K562 (cell line): Measurements from ENCODE around the gene BHLHE23. TPM values are rescaled to one million over a fixed set of nuclear protein-coding genes. Genes with fewer than 3 reads are reported as not detected.

ENCODE experiments used
- ATAC-seq: fragments of 200-7000 bp; cut with Tn5 transposase; 3 replicates; pipeline ENCODE4 v1.9.1; 2020; ENCODE audit warnings: moderate library complexity
- BruUV-seq: library from RNA; stranded (reverse); fragments of 400-500 nt; replicated peaks from 2 replicates; lab custom pipeline; 2021; lab: Mats Ljungman, UMichigan
- CTCF ChIA-PET: fragments of 300-600 bp; formaldehyde crosslinking; extraction: SDS; loops from one replicate; lab custom pipeline; 2021; ENCODE audit warnings: low intra/inter-chr PET ratio; lab: Yijun Ruan, JAX
- POLR2A ChIA-PET: fragments of 300-600, 350-650 bp; sonication (Branson Sonifier 250); formaldehyde crosslinking; extraction: SDS; loops from one replicate; lab custom pipeline; 2021; ENCODE audit warnings: antibody characterized with exemption, inconsistent platforms; lab: Yijun Ruan, JAX
- DNase-seq, 4 experiments: peaks; one replicate each; pipeline versions ENCODE4 v3.0.0 to v3.0.0-alpha.2; 2011 to 2018; ENCODE audit warnings: low spot score in 3 of 4, mixed read lengths in 3 of 4; ENCODE audit errors: extremely low read depth in 1 of 4
- FAIRE-seq: peaks from 2 replicates; lab custom pipeline; 2011; peaks lifted over from hg19 to GRCh38; lab: Jason Lieb, UNC
- H2AFZ ChIP-seq: 2 replicates; pipeline ENCODE4 v1.6.0; 2011; ENCODE audit warnings: low read depth, low read length, control low read depth, inconsistent platforms
- H3K27ac ChIP-seq: fragments of 200-600 bp; 3 replicates; pipeline ENCODE4 v1.8.0; 2011; ENCODE audit warnings: low read depth, mild to moderate bottlenecking, control low read depth, inconsistent platforms, low read length, moderate library complexity, mixed read lengths; ENCODE audit errors: extremely low read depth
- H3K27me3 ChIP-seq, 2 experiments: fragments of 300-600 bp in 1 of 2; 2 replicates in 1 of 2; 3 replicates in 1 of 2; pipeline versions ENCODE4 v1.6.0 to v1.8.0; 2011; ENCODE audit warnings: inconsistent platforms in 2 of 2, low read length in 2 of 2, mild to moderate bottlenecking in 1 of 2, mixed read lengths in 1 of 2, moderate library complexity in 1 of 2; ENCODE audit not compliant: control insufficient read depth in 2 of 2, insufficient read depth in 2 of 2
- H3K36me3 ChIP-seq: fragments of 300-600 bp; 3 replicates; pipeline ENCODE4 v1.8.0; 2011; ENCODE audit warnings: mild to moderate bottlenecking, low read length, inconsistent platforms; ENCODE audit not compliant: control insufficient read depth, insufficient read depth
- H3K4me1 ChIP-seq, 2 experiments: fragments of 200-600 bp in 1 of 2; replicated peaks in 1 of 2; 2 replicates in 1 of 2; 3 replicates in 1 of 2; pipeline versions ENCODE4 v1.5.1 to v1.8.0; 2011; ENCODE audit warnings: inconsistent platforms in 2 of 2, low read length in 2 of 2, mild to moderate bottlenecking in 1 of 2, mixed read lengths in 1 of 2, moderate library complexity in 1 of 2; ENCODE audit not compliant: control insufficient read depth in 2 of 2, insufficient read depth in 2 of 2
- H3K4me2 ChIP-seq: 2 replicates; pipeline ENCODE4 v1.6.1; 2011; ENCODE audit warnings: low read length, control low read depth, inconsistent platforms, mixed read lengths; ENCODE audit not compliant: insufficient read depth
- H3K4me3 ChIP-seq: fragments of 200-600 bp; sonication (generic), shearing (Covaris generic); 2 replicates; pipeline ENCODE4 v1.5.1; 2016; ENCODE audit warnings: control low read depth, inconsistent platforms
- H3K79me2 ChIP-seq: fragments of 200-600 bp; 3 replicates; pipeline ENCODE4 v1.8.0; 2011; ENCODE audit warnings: low read length, inconsistent platforms; ENCODE audit not compliant: control insufficient read depth, insufficient read depth
- H3K9ac ChIP-seq, 2 experiments: 2 replicates each; pipeline versions ENCODE4 v1.6.0 to v1.6.1; 2011; ENCODE audit warnings: low read depth in 2 of 2, low read length in 2 of 2, control low read depth in 1 of 2, inconsistent platforms in 1 of 2, mild to moderate bottlenecking in 1 of 2, mixed read lengths in 1 of 2; ENCODE audit not compliant: insufficient read depth in 1 of 2
- H3K9me1 ChIP-seq: one replicate; pipeline ENCODE4 v1.6.0; 2011; ENCODE audit warnings: inconsistent platforms, mild to moderate bottlenecking, low read length, moderate library complexity; ENCODE audit not compliant: control insufficient read depth, insufficient read depth
- H3K9me3 ChIP-seq: replicated peaks from 2 replicates; pipeline ENCODE4 v1.5.1; 2011; ENCODE audit warnings: low read depth, low read length, inconsistent platforms; ENCODE audit not compliant: control insufficient read depth, insufficient read depth
- H4K20me1 ChIP-seq: replicated peaks from 2 replicates; pipeline ENCODE4 v1.6.1; 2011; ENCODE audit warnings: low read length, inconsistent platforms, mixed read lengths; ENCODE audit not compliant: control insufficient read depth, insufficient read depth
- BRF1 ChIP-seq: IDR thresholded peaks from 3 replicates; pipeline ENCODE4 v1.6.1; 2011; ENCODE audit warnings: borderline replicate concordance, mild to moderate bottlenecking; ENCODE audit not compliant: insufficient read length; ENCODE audit errors: extremely low read depth
- CC2D1A ChIP-seq: fragments of 450-650 bp; IDR thresholded peaks from 2 replicates; pipeline ENCODE4 v1.6.1; 2017; ENCODE audit warnings: mild to moderate bottlenecking
- FOXK1 ChIP-seq: sonication (generic); formaldehyde crosslinking; IDR thresholded peaks from 2 replicates; pipeline ENCODE4 v1.8.0; 2022; ENCODE audit warnings: missing genetic modification reagents, mild to moderate bottlenecking, borderline replicate concordance
- KDM2B ChIP-seq: fragments of 250-450 bp; sonication (Bioruptor Pico); IDR thresholded peaks from 2 replicates; pipeline ENCODE4 v1.8.0; 2021; ENCODE audit warnings: mild to moderate bottlenecking, moderate library complexity
- NR2C1 ChIP-seq, 2 experiments: fragments of 450-650 bp; IDR thresholded peaks; 2 replicates each; pipeline ENCODE4 v1.6.1; 2017; ENCODE audit warnings: mild to moderate bottlenecking in 2 of 2, antibody characterized with exemption in 1 of 2, inconsistent platforms in 1 of 2, missing compliant biosample characterization in 1 of 2, missing genetic modification characterization in 1 of 2
- NR2C2 ChIP-seq, 2 experiments: fragments of 200-800 bp in 1 of 2; sonication (Bioruptor generic) in 1 of 2; sonication (generic) in 1 of 2; formaldehyde crosslinking in 1 of 2; IDR thresholded peaks; 2 replicates each; pipeline versions ENCODE4 v1.6.1 to v1.8.0; 2016 to 2022; ENCODE audit warnings: mild to moderate bottlenecking in 1 of 2, missing compliant biosample characterization in 1 of 2, missing genetic modification characterization in 1 of 2, missing genetic modification reagents in 1 of 2
- STAG1 ChIP-seq: sonication (generic); formaldehyde crosslinking; IDR thresholded peaks from 2 replicates; pipeline ENCODE4 v1.5.0; 2020; ENCODE audit warnings: missing genetic modification reagents, borderline replicate concordance
- ZNF184 ChIP-seq: sonication (generic); formaldehyde crosslinking; IDR thresholded peaks from 2 replicates; pipeline ENCODE4 v1.5.0; 2020; ENCODE audit warnings: missing genetic modification reagents
- ZNF224 ChIP-seq: sonication (generic); formaldehyde crosslinking; IDR thresholded peaks from 2 replicates; pipeline ENCODE4 v1.8.0; 2022; ENCODE audit warnings: mild to moderate bottlenecking, missing genetic modification reagents
- ZNF586 ChIP-seq: fragments of 450-650 bp; formaldehyde crosslinking; conservative IDR thresholded peaks from 2 replicates; pipeline ENCODE4 v1.4.0; 2020; ENCODE audit warnings: mild to moderate bottlenecking, moderate library complexity
- ZNF644 ChIP-seq: fragments of 200-800 bp; sonication (Bioruptor generic); IDR thresholded peaks from 2 replicates; pipeline ENCODE4 v1.6.1; 2016; ENCODE audit warnings: low read depth, missing genetic modification characterization, missing compliant biosample characterization
- WGBS: fragments of 100-300 bp; shearing (Covaris generic); methylation state at CpG from one replicate; pipeline ENCODE4 v1.1.6; 2016; ENCODE audit warnings: low coverage, mixed read lengths; ENCODE audit not compliant: insufficient coverage; ENCODE audit errors: missing lambda C conversion rate; 5-methylcytosine and 5-hydroxymethylcytosine counted together
- in situ Hi-C: fragments of 300-500 bp; cut with MboI; formaldehyde crosslinking; loops from 4 replicates; pipeline ENCODE4 v1.15.0; 2018; ENCODE audit warnings: inconsistent platforms, mixed read lengths
- intact Hi-C: fragments of 100-400 bp; cut with micrococcal nuclease; formaldehyde crosslinking; loops from 2 replicates; pipeline ENCODE4 v1.14.2; 2022
- polyA plus RNA-seq, 8 experiments: library from polyadenylated mRNA; depleted of rRNA in 4 of 8; stranded (reverse) in 5 of 8; unstranded in 3 of 8; fragments of >200 nt; fragmentation: Nextera tagmentation in 2 of 8; fragmentation: Illumina TruSeq in 1 of 8; extraction: Ambion mirVana in 2 of 8; extraction: Trizol in 1 of 8; gene quantifications; 2 replicates each; pipeline versions ENCODE4 v1.2.1 to v1.2.3, GENCODE V29; 2011 to 2014; ENCODE audit warnings: inconsistent platforms in 1 of 8, missing spikeins in 1 of 8
- total RNA-seq, 7 experiments: library from RNA; depleted of rRNA in 6 of 7; stranded (reverse); fragments of >200 nt in 6 of 7; fragmentation: Illumina TruSeq in 2 of 7; extraction: Trizol in 2 of 7; gene quantifications; 2 replicates each; pipeline versions ENCODE4 v1.2.1 to v1.2.3, GENCODE V29; 2011 to 2021; ENCODE audit warnings: low replicate concordance in 1 of 7

BHLHE23 gene
- total and polyA plus RNA-seq, 9 of the 15 experiments (the other 6 are each of a cell fraction or from before 2014, with no cell fraction given) = not detected

DNA sequence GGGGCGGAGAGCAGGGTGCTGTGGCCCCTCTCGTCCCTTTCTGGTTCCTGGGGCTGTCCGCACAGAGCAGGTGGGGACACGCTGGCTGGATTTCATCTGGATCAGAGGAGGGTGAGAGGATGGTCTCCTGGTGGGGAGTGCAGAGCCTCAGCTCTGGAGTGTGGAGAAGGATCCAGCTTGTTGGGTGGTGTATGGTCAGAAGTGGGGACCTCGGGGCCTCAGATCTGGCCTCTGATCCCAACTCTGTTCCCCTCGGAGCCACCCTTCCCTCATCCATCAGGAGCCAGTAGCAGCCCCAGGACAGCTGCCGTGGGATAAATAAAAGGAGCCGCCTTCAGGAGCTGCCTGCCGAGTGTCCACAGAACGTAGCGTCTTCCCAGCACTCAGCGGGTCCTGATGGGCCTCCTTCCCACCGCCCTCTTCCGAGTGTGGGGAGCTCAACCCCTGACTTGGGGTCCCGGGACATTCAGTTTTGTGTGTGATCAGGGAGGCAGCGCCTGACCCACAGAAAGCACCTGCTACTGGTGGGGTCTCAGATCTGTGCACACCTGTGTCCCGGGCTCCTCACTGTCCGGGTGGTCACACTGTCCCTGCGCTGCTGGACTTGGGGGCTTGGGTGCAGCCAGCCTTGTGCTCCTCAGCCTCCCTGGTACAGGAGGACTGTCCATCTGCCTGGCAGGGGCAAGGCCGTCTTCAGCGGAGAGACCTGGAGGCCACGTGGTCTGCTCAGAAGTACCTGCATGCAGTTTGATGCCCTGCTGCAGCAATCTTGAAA is 25.4 kb upstream of the BHLHE23 start:
- intact Hi-C loops = no loop called here
- ChIA-PET POLR2A (interaction anchor here (0.7 kb wide), 1 partner anchor 259 kb away, joined by 3 read pairs; no protein-coding TSS in a partner anchor), CTCF (no interaction called here)
- H3K9me3 ChIP-seq = no peaks in the 10 kb centered on the region
- H3K9me1 ChIP-seq = no peaks in the 10 kb centered on the region
- no peaks in the 10 kb centered on the region for H3K36me3 ChIP-seq
- DNase-seq (no peak), FAIRE-seq (no peak), ATAC-seq (no peak)
- WGBS = 4% methylated on average over 22 of the region's 22 CpGs
- in situ Hi-C loops = no loop called here
- H3K27me3 ChIP-seq = peaks cover 43 to 83% of the 10 kb centered on the region in 2 experiments; a peak in 4 of 5 replicates
- BruUV-seq = no TSS peak
- TF ChIP-seq ZNF184 (CRISPR knock-in tag) = no peak
- no peak for TF ChIP-seq BRF1
- TF ChIP-seq NR2C1 (IDR thresholded peaks at IDR 0.05) = no peak
- TF ChIP-seq NR2C1 (tag; IDR thresholded peaks at IDR 0.05) = no peak
- no peak for TF ChIP-seq ZNF224 (CRISPR knock-in tag)
- no peak for TF ChIP-seq FOXK1 (CRISPR knock-in tag)
- TF ChIP-seq KDM2B (CRISPR knock-in tag) = no peak
- no peak for TF ChIP-seq NR2C2 (CRISPR knock-in tag; IDR thresholded peaks at IDR 0.05)
- TF ChIP-seq NR2C2 (tag; IDR thresholded peaks at IDR 0.05) = no peak
- TF ChIP-seq ZNF644 = no peak
- no peak for TF ChIP-seq CC2D1A
- no peak for TF ChIP-seq ZNF586 (CRISPR knock-in tag)
- TF ChIP-seq STAG1 (CRISPR knock-in tag) = no peak
- no peak overlapping the region for H3K4me3 ChIP-seq
- H3K4me1 ChIP-seq = peaks cover 0 to 26% of the 10 kb centered on the region in 2 experiments; a peak in 2 of 5 replicates
- no peak overlapping the region for H3K9ac ChIP-seq
- H3K4me2 ChIP-seq = no peak overlapping the region
- no peak overlapping the region for H3K27ac ChIP-seq
- H3K79me2 ChIP-seq = no peaks in the 10 kb centered on the region
- no peak overlapping the region for H2AFZ ChIP-seq
- H4K20me1 ChIP-seq = no peaks in the 10 kb centered on the region
